GM23248 (cell line): ENCODE data around the gene KAZN. TPM values are rescaled to one million over a fixed set of nuclear protein-coding genes. Genes with fewer than 3 reads are reported as not detected.

Experiments
- DNase-seq: peaks from one replicate; pipeline ENCODE4 v3.0.0-alpha.2; 2015
- H2AFZ ChIP-seq: fragments of 200-600 bp; sonication (generic); 2 replicates; pipeline ENCODE4 v1.6.1; 2016; ENCODE audit warnings: antibody characterized with exemption
- H3F3A ChIP-seq: fragments of 200-600 bp; sonication (generic); 2 replicates; pipeline ENCODE4 v1.6.1; 2016; ENCODE audit warnings: mild to moderate bottlenecking, antibody characterized with exemption, mixed run types; ENCODE audit not compliant: insufficient read depth
- H3K27ac ChIP-seq: fragments of 200-600 bp; sonication (generic); 2 replicates; pipeline ENCODE4 v1.5.1; 2016; ENCODE audit warnings: mild to moderate bottlenecking
- H3K27me3 ChIP-seq: fragments of 200-600 bp; sonication (generic); replicated peaks from 2 replicates; pipeline ENCODE4 v1.6.1; 2016; ENCODE audit warnings: mild to moderate bottlenecking; ENCODE audit not compliant: insufficient read depth
- H3K36me3 ChIP-seq: fragments of 200-600 bp; sonication (generic); 2 replicates; pipeline ENCODE4 v1.6.1; 2016; ENCODE audit warnings: low read depth, mild to moderate bottlenecking
- H3K4me1 ChIP-seq: fragments of 200-600 bp; sonication (generic); 2 replicates; pipeline ENCODE4 v1.6.1; 2016; ENCODE audit warnings: mild to moderate bottlenecking; ENCODE audit not compliant: insufficient read depth
- H3K4me2 ChIP-seq: fragments of 200-600 bp; sonication (generic); one replicate; pipeline ENCODE4 v1.6.1; 2016; ENCODE audit warnings: mild to moderate bottlenecking; ENCODE audit not compliant: unreplicated experiment
- H3K4me3 ChIP-seq: fragments of 200-600 bp; sonication (generic); 2 replicates; pipeline ENCODE4 v1.5.1; 2016; ENCODE audit warnings: mild to moderate bottlenecking
- H3K79me2 ChIP-seq: fragments of 200-600 bp; sonication (generic); 2 replicates; pipeline ENCODE4 v1.6.1; 2016; ENCODE audit warnings: mild to moderate bottlenecking; ENCODE audit not compliant: insufficient read depth
- H3K9ac ChIP-seq: fragments of 200-600 bp; sonication (generic); 2 replicates; pipeline ENCODE4 v1.6.1; 2016; ENCODE audit warnings: mild to moderate bottlenecking
- H3K9me2 ChIP-seq: fragments of 200-600 bp; sonication (generic); 2 replicates; pipeline ENCODE4 v1.6.1; 2016; ENCODE audit warnings: mixed run types, mild to moderate bottlenecking, moderate library complexity; ENCODE audit not compliant: insufficient read depth
- H3K9me3 ChIP-seq: fragments of 200-600 bp; sonication (generic); one replicate; pipeline ENCODE4 v1.6.1; 2017; ENCODE audit warnings: low read depth
- H4K20me1 ChIP-seq: fragments of 200-600 bp; sonication (generic); 2 replicates; pipeline ENCODE4 v1.6.0; 2016; ENCODE audit not compliant: insufficient read depth
- EZH2 ChIP-seq: fragments of 200-600 bp; sonication (generic); IDR thresholded peaks from 2 replicates; pipeline ENCODE4 v1.6.1; 2018; ENCODE audit warnings: antibody characterized with exemption, mild to moderate bottlenecking; ENCODE audit not compliant: insufficient read depth, poor library complexity, severe bottlenecking
- EZH2phosphoT487 ChIP-seq: fragments of 200-600 bp; sonication (generic); IDR thresholded peaks from 2 replicates; pipeline ENCODE4 v1.6.1; 2018; ENCODE audit warnings: antibody characterized with exemption, moderate library complexity, mild to moderate bottlenecking, low read depth; ENCODE audit not compliant: insufficient read depth
- WGBS, 2 experiments: methylation state at CpG; one replicate each; pipeline ENCODE4 v1.1.6; 2015 to 2017; ENCODE audit warnings: low lambda C conversion rate in 2 of 2, low coverage in 1 of 2; ENCODE audit errors: missing lambda C conversion rate in 2 of 2; 5-methylcytosine and 5-hydroxymethylcytosine counted together
- in situ Hi-C: fragments of 300-500 bp; cut with MboI; formaldehyde crosslinking; loops from 2 replicates; pipeline ENCODE4 v1.15.0; 2020
- polyA plus RNA-seq: library from polyadenylated mRNA; unstranded; fragments of >200 nt; fragmentation: Nextera tagmentation; extraction: Ambion mirVana; gene quantifications from 2 replicates; pipeline ENCODE4 v1.2.1, GENCODE V29; 2016
- total RNA-seq: library from RNA; depleted of rRNA; stranded (reverse); fragments of >200 nt; shearing (Covaris generic); gene quantifications from 2 replicates; pipeline ENCODE4 v1.2.3, GENCODE V29; 2014

KAZN gene
- total and polyA plus RNA-seq, 2 experiments from 2014 or later: 4.9 to 7.2 TPM

- in situ Hi-C loops: no loop called here
- H3K4me2 ChIP-seq: peak overlapping the region; percentile 65
- H3F3A ChIP-seq: peaks cover 30% of the 10 kb centered on the region
- H3K4me1 ChIP-seq: peaks cover 50% of the 10 kb centered on the region
- H3K9me2 ChIP-seq: no peaks in the 10 kb centered on the region
- 0 out of 2 replicates have a peak overlapping the region, but pooled peaks have one; percentile 19 for H3K4me3 ChIP-seq
- H3K27ac ChIP-seq: peak overlapping the region; percentile 92
- 0 out of 2 replicates have a peak, but pooled peaks cover under 1% of the 10 kb centered on the region for H3K36me3 ChIP-seq
- no peak overlapping the region for H2AFZ ChIP-seq
- peak overlapping the region; percentile 69 for H3K9ac ChIP-seq
- H3K27me3 ChIP-seq: no peaks in the 10 kb centered on the region
- no peaks in the 10 kb centered on the region for H3K9me3 ChIP-seq
- no peak for TF ChIP-seq EZH2
- no peak for TF ChIP-seq EZH2phosphoT487
- 71 to 73% methylated on average over 7 of the region's 7 CpGs for WGBS, 2 experiments
- H3K79me2 ChIP-seq: peaks cover 32% of the 10 kb centered on the region
- H4K20me1 ChIP-seq: no peaks in the 10 kb centered on the region
- peak; percentile 67 for DNase-seq
These were observed 370.5 kb downstream of the KAZN start for GRCh38 chr1:14969006-14969405.

GRCh38 chr1:14970115-14970798, 371.8 kb downstream of the KAZN start:
- Histone ChIP-seq H3K4me3 (peak overlapping the region; percentile 59), H3K36me3 (no peaks in the 10 kb centered on the region), H2AFZ (peak overlapping the region; percentile 20; the same call in 1 of the 2 replicates), H3K4me1 (peaks cover 37% of the 10 kb centered on the region), H3K27ac (peak overlapping the region; percentile 92), H3K79me2 (peaks cover 28% of the 10 kb centered on the region), H3K9me3 (no peaks in the 10 kb centered on the region), H3K9me2 (no peaks in the 10 kb centered on the region), H3F3A (peaks cover 26% of the 10 kb centered on the region), H3K9ac (peak overlapping the region; percentile 74), H3K27me3 (no peaks in the 10 kb centered on the region), H4K20me1 (no peaks in the 10 kb centered on the region), H3K4me2 (peak overlapping the region; percentile 77)
- peak; percentile 100 for DNase-seq
- WGBS, 2 experiments: 5% methylated on average over 16 of the region's 16 CpGs
- TF ChIP-seq EZH2 (no peak), EZH2phosphoT487 (no peak)
- in situ Hi-C loops: no loop called here

- H3K4me1 ChIP-seq: peaks cover 37% of the 10 kb centered on the region
- H3K27me3 ChIP-seq: no peaks in the 10 kb centered on the region
- peak overlapping the region; percentile 77 for H3K4me2 ChIP-seq
- TF ChIP-seq EZH2 (no peak), EZH2phosphoT487 (no peak)
- H3K9me3 ChIP-seq: no peaks in the 10 kb centered on the region
- peak; percentile 52 for DNase-seq
- no peaks in the 10 kb centered on the region for H3K9me2 ChIP-seq
- H3F3A ChIP-seq: peaks cover 26% of the 10 kb centered on the region
- H3K36me3 ChIP-seq: no peaks in the 10 kb centered on the region
- 2% methylated on average over 5 of the region's 5 CpGs for WGBS, 2 experiments
- in situ Hi-C loops: no loop called here
- H3K4me3 ChIP-seq: peak overlapping the region; percentile 59
- H3K9ac ChIP-seq: peak overlapping the region; percentile 74
- H3K27ac ChIP-seq: peak overlapping the region; percentile 92
- H3K79me2 ChIP-seq: peaks cover 24% of the 10 kb centered on the region
- no peaks in the 10 kb centered on the region for H4K20me1 ChIP-seq
- peak overlapping the region; percentile 64; the same call in 1 of the 2 replicates for H2AFZ ChIP-seq
These were observed 372.3 kb downstream of the KAZN start for GRCh38 chr1:14970799-14971141.

GRCh38 chr1:14971221-14971620, 372.7 kb downstream of the KAZN start:
- Histone ChIP-seq H2AFZ (peak overlapping the region; percentile 64), H3K9ac (peak overlapping the region; percentile 74), H3K9me3 (no peaks in the 10 kb centered on the region), H3K4me2 (peak overlapping the region; percentile 77), H3K79me2 (peaks cover 20% of the 10 kb centered on the region), H3K4me1 (peaks cover 37% of the 10 kb centered on the region), H3K9me2 (no peaks in the 10 kb centered on the region), H3K27ac (peak overlapping the region; percentile 92), H3F3A (peaks cover 26% of the 10 kb centered on the region), H3K27me3 (no peaks in the 10 kb centered on the region), H3K4me3 (peak overlapping the region; percentile 59), H3K36me3 (no peaks in the 10 kb centered on the region), H4K20me1 (no peaks in the 10 kb centered on the region)
- 6 to 7% methylated on average over 12 of the region's 12 CpGs for WGBS, 2 experiments
- peak; percentile 53 for DNase-seq
- in situ Hi-C loops: no loop called here
- TF ChIP-seq EZH2: no peak
- TF ChIP-seq EZH2phosphoT487: no peak
